ENCODE results near the gene NFIA.

The NFIA gene

DNA sequence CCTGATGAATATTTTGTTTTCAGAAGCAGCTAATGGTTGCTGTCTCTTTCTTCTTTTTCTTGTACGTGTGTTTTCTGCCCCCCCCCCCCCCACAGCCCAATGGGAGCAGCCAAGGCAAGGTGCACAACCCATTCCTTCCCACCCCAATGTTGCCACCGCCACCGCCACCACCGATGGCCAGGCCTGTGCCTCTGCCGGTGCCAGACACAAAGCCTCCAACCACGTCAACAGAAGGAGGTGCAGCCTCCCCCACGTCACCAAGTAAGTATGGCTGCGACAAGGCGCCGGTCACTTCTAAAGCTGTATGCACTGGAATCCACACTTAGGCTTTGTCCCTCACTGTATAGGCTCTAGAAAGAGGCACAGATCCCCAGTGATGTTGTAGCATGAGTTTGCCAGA lies 324.1 kb downstream of the NFIA start:
- DNase-seq, result no peak

DNA sequence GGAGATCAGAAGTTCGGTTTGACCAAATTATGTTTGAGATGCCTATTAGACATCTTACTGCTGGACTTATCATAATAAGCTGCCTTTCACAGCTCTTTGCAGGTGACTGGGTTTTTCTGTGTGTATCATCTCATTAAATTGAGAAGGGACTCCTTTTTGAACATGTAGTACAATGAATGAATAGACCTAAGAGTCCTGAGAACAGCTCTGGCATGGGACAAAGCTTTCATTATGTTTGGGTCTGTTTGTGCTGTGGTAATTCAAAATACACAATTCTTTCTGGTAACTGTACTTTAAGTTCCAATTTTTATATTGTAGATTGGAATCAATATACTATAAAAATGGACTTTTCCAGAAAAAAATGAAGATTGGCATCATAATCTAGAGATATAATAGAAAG lies 330.2 kb downstream of the NFIA start:
- no peak for DNase-seq

DNA sequence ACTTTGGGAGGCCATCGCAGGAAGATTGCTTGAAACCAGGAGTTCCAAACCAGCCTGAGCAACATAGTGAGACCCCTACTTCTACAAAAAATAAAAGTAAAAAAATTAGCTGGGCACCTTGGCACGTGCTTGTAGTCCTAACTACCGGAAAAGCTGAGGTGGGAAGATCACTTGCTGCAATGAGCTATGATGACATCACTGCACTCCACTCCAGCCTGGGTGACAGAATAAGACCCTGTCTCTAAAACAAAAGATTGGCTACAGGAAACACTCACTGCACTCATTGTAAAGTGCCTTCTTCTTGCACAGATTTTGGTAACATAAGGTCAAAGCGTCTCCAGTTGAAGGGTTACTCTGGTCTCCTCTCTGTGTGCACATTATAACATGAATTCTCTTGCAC lies 336.8 kb downstream of the NFIA start:
- DNase-seq, result no peak

DNA sequence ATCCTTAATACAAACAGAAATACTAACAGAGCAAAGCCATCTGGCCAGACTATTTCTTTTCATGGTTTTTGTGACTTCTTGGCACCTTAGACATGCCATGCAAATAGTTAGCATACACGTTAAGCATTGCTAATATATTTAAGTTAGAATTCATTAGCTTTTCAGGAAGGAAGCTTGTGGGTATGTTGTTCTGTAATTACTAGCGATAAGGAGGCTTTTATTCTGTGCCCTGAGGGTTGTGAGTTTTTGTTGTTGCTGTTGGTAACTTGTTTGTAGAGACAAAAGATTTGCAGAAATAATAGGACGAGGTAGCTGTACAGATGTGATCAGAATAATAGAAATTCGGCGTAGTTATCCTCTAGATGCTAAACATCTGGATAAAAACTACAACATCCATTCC lies 337.3 kb downstream of the NFIA start:
- DNase-seq, result no peak

DNA sequence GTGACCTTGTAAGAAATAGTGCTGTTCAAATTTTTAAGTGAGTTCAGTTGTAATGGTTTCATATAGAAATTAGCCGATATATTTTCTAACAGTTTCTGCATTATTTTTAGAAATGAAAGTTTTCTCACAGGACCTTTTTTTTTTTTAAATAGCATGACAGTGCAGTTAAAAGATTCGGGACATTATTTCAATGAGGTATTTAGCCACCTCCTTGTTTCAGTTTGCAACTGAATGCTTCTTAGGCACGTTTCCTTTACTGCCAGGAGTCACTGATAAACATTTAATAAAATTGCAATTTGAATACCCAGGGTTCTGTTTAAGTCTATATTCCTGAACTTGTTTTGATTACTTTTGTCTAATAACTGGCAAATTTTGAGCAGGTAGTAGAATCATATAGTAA lies 337.9 kb downstream of the NFIA start:
- no peak for DNase-seq

DNA sequence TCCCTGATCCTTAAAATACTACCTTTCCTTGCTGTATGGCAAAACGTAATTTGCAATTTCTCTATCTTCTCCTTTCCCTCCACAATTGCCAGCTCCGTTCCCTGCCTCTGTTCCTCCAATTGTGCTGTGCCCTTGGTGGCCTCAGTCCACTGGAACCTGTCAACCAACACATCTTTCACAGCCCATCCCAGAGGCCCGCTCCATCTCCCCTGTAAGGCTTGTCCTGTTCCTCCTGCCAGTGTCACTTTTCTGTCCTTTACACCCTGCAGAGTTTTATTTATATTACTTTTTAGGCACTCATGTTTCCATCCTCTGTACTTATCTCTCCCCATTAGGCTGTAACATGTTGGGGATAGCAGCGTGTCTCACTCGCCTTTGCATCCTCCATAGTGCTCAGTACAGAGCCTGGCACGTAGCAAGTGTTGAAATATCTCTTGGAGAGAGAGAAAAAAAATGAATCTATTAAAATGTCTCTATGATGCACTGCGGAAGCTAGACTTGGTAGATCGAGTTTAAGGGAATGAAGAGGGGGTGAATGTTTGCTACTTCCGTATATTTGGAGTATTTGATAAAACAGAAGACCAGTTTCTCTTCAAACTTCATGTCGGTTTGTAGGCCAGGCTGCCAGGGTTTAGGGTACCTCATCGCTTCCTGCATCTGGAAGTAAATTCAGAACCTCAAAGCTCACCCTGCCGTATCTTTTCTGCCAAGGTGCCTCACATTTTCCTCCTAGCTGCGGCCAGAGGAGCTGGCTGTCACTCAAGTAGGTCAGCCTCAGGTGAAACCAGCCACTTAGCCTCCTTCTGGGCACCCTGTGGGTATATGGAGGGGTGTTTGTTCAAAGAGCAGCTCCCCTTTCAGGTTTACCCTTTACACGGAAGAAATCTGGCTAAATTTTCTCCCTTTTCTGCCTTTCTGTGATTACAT lies 338.8 kb downstream of the NFIA start:
- DNase-seq, result no peak

DNA sequence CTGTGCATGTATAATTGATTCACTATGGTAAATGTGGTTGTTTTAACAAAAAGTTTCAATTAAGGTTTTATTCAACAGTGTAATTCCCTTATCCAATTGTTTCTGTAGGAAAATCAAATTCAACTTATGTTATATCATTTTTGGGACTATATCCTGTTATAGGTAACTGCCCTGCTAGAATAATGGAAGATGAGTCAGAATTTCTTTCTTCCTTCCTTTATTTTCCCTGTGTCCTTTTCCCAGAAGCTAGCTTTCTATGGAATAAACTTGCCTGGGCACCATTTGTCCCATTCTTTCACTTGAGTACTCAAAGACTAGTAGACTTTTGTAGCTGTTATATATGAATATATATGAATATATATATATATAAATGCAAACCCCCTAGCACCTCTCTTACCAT lies 341.3 kb downstream of the NFIA start:
- no peak for DNase-seq

DNA sequence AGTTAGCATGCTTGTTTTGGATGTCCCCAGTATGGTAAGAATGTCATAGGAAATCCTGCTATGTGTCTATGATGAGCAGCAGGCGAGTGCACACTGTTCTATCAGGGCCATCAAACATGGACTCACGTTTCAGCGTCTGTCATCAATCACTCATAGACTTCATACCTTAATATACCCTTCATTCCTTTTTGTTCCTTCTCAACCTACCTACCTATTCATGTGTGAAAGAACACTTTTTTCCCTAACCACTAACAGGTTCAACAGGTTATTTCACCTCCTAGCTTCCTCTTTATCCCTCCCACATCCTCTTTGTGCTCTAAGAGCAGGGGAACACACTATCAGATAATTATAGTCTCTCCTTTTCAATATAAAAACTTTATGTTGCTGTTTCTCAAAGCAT lies 342.0 kb downstream of the NFIA start:
- no peak for DNase-seq

DNA sequence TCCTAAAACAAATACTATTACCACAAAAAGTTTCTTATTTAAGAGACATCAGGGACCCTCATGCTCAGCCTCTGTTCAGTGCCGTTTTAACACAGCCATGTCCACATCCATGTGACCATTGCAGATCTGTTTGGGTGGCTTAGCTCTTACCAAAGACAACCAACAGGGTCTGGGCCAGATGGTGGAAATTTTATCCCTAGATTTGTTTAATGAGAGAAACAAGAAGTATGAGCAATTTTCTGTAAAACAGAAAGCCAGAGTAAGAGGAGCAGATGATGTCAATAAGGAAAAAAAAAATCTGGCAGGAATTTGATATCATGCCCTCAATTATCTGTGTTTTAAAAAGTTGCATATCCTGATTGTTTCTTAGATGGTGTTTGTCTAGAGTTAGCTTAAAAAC lies 342.7 kb downstream of the NFIA start:
- no peak for DNase-seq

DNA sequence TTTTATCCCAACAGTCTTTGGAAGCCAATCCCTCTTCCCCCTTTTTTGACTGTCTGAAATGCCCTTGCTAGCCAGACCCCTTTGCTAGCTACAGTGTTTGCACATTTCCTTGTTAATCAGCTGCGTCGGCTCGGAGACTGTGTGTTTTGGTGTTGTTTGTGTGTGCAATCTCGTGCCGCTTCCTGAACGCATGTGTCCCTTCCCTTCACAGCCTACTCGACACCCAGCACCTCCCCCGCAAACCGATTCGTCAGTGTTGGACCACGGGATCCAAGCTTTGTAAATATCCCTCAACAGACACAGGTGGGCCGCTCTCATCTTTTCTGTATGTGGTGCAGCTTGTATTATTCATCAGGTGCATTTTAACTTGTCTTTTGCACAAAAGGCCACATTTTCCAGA lies 343.9 kb downstream of the NFIA start:
- no peak for DNase-seq

DNA sequence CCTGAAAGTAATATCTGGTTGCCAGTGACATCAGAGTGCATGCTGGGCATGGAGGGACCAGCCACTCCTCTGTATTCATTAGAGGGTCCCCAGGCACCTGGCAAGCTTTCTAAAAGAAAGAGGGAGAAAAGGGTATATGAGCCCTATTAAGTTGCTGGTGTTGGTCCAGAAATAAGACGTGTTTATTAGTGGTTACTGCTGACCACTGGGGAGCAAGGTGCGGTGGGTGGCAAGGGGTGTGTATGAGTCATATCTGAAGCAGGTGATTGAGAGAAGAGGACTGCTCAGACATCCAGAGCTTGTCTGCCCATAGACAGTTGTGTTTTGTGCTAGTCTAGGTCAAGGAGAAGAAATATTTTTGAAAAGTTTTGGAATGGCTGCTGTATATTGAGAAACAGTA lies 344.5 kb downstream of the NFIA start:
- DNase-seq, result no peak

DNA sequence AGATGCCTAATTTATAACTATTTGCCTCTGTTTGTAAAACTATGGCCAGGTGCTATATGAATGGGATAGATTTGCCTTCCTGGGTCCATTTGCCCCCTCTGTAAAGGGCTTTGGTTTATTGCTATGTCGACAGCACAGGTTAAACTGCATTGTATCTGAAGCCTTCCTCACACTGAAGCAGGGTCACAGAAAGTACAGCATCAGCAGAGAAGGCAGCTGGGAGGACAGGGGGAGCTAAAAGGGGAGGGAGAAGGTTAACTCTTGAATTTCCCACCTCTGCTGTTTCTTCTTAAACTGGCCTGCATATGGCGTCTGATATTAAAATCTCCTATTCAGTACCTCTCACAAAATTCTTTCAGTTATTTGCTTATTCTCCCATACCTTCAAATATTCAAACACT lies 345.1 kb downstream of the NFIA start:
- no peak for DNase-seq

DNA sequence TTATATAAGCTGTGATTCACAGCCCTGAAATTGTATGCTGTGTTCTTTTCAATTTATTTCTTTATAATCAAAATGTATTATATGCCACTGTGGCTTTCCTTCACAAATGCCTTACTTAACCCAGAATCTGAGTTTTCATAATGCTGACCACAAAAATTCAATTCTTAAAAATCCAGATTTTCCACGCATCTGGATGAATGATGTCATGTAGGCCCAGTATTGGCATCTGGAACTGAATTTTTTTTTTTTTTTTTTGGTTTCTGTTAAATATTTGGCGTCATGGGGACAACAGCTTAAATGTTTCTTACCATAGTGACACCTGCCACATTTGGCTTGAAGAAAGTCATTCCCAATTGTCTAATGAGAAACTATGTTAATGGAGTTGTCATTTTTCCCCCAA lies 345.8 kb downstream of the NFIA start:
- no peak for DNase-seq

DNA sequence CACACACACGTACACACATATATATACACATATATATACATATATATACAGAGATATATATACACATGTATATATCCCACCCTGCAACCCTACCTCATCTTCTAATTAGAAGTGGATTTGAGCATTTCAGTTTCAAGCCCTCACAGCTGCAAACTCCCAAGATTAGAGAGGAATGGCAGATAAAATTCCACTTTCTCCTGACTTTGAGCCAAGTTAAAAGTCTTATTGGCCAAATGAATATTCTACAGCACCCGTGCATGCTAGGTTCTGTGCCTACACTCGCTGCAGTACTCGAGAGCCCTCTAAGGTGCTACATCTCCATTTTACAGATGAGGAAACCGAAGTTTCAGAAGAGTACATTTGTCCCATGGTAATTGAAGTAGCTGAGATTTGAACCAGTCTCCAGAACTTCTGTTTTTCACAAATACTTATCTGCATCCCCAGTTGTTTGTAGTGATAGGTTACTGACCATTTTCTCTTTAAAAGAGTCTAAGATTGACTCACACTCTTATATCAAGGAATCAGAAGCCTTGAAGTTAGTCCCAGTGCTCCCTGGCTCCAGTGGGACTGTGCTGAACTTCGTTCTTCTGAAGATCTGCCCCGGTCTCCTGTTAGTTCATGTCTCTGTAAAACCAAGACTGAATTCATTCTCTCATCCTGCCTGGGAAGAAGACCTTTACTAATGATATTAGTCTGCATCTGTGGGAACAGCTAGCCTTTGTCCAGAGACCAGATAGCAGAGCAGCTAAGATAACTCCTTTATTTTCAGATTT lies 350.4 kb downstream of the NFIA start:
- DNase-seq, result no peak

DNA sequence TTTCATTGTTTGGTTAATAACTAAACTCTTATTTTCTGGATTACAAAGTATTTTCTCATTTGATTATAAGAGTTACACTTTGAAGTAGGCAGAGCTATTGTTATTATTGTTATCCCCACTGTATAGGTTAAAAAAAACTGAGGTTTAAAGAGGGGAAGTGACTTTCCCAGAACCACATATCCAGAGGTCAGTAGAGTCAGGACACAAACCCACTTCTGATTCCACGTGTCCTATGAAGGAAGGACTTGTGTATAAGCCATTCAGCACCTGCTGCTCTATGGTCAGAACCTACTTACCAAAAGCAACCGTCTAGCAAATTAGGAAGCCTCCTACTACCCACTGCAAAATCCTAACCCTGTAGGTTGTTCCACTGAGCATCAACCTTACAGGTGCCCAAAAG lies 351.3 kb downstream of the NFIA start:
- no peak for DNase-seq

DNA sequence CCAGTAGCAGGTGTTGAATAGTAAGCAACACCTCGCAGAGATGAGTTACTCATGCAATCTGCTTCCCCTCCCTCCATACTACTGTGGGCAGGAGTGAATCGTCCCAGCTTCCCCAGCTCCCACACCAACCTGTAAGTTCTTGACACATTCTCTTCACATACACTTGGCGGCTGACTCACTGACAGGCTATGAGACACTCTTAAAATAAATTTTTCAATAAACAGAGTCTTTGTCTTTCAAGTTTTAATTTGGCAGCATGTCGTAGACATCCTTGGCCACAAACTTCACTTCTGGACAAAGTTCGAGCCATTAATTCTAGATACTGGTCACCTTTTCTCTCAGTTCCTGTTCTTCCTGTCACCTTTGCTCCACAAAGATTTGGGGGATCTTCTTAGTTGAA lies 351.9 kb downstream of the NFIA start:
- no peak for DNase-seq

DNA sequence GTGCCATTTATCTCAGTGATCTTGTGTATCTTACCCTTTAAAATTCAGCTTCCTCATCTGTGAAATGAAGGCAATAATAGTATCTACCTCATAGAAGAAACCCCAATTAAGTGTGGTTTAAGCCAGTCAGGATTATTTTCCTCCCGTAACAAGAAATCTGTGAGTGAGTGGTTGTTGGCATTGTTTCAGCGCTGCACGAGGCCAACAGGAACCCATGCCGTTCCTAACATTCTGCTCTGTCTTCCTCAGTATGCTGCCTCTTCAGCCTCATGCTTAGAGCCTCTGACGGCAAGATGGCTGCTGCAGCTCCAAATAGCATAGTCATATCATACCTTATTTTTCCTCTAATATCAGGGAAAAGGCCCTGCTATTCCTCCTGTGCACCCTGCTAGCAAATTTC lies 352.9 kb downstream of the NFIA start:
- no peak for DNase-seq

DNA sequence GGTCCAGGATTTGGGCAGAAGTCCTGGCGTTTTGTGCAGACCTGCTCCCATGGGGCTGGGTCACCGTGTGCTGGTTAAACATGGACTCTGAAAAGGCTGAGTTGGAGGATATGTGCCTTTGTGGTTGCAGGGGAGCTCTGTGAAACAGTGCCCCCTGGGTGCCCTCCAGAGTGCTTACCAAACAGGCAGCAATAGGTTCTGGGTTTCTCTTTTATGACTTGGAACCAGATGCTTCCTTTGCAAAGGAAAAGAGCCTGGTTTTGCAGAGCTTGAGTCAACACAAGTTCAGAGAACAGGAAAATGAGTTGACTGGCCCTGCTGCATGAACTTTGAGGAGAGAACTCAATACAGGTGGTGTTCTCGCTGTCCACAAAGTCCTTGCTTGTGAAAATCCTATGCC lies 353.7 kb downstream of the NFIA start:
- DNase-seq, result no peak

DNA sequence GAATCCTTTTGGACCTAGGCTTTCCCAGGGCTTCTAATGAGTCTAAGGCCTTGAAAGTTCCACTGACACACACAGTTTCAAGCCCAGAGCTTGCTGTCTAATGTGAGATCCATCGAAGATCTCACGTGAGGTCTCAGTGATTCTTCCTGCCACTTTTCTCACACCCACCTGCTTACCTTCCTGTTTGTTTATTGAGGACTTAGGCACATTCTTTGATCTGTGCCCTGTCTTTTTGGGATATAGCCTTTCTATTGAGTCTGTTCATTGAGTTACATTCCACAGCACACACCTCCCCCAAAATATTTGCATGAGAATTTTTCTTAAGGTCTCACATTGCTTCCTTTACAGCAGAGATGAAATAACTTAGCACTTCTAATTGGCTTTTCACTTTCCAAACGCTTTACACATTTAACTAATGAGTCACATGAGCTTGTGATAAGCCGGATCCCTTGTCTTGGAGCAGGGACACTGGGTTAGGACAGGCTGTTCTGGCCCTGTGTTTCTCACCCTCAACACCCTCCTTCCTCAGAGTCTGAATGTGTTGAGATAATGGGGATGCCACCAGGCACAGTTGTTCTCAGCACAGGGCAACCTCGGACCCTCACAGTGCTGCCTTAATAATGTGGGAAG lies 354.2 kb downstream of the NFIA start:
- no peak for DNase-seq

DNA sequence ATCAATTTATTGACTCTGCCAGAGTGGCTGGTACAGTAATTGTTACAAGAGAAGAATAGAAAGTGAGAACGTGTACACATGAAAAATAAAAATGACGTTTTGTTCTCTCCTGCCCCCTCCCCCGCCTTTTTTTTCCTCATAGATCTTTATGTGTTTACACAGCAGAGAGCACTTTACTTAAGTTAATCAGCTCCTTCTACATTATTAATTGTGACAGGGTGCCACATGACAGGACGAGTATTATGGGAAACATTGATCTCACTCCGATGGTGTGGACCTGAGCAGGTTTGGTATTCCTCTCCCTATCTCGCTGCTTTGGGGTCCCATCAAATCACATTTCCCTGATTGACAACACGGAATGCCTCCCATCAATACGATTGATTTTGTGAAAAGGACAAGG lies 356.9 kb downstream of the NFIA start:
- no peak for DNase-seq

DNA sequence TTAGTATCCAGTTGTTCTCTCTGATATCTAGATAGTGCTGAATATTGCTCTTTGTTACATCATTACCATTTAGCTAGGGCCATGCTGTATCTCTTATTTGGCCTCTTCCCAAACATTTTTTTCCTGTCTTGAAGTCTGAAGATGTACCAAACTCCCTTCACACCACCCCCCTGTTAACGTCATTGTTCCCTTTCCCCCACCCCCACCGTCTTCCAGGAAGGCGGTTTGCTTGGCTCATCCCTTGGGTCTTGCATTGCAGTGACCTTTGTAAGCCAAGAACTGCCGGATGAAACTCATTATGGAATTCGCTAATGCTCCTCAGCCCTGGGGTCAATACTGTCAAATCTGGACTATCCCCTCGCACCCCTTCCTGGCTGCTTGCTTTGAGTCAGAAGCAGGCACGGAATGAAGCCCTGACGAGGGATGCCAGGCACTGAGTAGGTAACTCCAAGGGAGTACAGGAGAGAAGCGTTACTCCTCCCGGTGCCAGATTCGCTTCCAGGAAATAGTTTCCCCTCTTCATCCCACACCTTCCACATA lies 359.4 kb downstream of the NFIA start:
- DNase-seq, result no peak

DNA sequence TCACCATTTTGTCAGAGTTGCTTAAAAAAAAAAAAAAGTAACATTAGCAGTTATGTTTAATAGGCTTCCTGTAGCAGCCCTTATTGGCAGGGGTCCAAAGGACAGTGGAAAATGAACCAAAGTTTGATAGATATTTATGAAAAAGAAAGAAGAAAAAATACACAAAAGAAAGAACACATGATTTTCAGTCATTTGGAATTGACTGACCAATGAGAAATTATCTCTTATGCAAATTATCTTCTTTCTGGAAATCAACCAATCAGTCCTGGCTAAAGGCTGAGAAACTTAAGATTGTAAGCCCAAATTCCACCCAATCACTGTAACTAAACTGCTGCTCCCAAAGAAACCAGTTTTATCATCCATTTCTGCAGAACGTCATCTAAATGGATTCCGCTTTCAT lies 360.2 kb downstream of the NFIA start:
- DNase-seq, result no peak

DNA sequence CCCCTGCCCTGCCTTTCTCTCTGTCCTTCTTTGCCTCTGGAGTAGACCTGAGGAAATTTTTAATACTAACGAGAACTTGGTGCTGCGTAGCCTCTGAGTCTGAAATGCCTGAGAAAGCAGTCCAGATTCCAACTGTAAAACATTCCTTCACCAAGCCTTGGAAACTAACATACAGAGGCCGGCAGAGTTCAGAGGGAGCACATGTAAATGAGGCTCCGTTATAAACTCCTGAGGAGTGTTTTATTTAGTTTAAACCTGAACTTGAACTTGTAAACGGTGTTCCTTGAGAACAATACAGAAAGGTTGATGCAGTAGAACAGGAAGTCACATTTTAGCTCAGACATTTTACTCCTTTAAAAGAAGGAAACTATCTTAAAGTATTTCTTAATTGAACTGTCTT lies 361.9 kb downstream of the NFIA start:
- DNase-seq, result no peak
